Measurements from ENCODE around the gene SELENOS.

The SELENOS gene

DNA sequence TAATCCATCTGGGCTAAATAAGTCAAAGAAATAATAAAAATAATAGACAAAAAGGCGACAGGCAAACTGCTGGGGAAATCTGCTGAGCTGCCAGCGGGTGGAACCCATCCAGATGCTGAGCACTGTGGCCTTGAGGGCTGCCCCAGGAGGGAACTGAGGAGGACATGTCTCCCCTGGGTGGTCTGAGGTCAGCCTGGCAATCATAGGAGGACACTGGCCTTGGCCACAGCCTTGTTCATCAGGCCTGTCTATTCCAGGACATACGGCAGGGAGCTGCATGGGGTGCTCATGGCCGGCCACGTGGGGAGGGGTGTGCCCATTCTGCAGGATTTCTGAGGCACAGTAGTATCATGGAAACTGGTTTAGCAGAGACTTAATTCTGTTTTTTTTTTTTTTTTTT lies 39.2 kb upstream of the SELENOS start:
- Histone ChIP-seq H3K4me1 (ENCODE audit: control extremely low read depth in 1 of 4, control insufficient read depth in 4 of 4, insufficient read depth in 4 of 4, low read length in 3 of 4) (peaks cover 0 to 17% (median 12%) of the 10 kb centered on the region in 4 experiments), H3K9me3 (ENCODE audit: control extremely low read depth in 1 of 5, control insufficient read depth in 4 of 5, insufficient read depth in 2 of 5, low read depth in 1 of 5, low read length in 4 of 5) (no peaks in the 10 kb centered on the region), H3K27ac (ENCODE audit: insufficient read depth in 1 of 2, low read depth in 1 of 2, low read length in 2 of 2, poor library complexity in 1 of 2, severe bottlenecking in 2 of 2) (no peak overlapping the region), H3K36me3 (ENCODE audit: control insufficient read depth in 4 of 4, insufficient read depth in 4 of 4, low read length in 3 of 4) (no peaks in the 10 kb centered on the region), H3K4me3 (ENCODE audit: control insufficient read depth in 1 of 7, extremely low read depth in 1 of 7, insufficient read depth in 4 of 7, low read depth in 2 of 7, low read length in 6 of 7) (no peak overlapping the region), H3K27me3 (replicated peaks in 2 of 5; ENCODE audit: control insufficient read depth in 4 of 5, insufficient read depth in 5 of 5, low read length in 4 of 5) (peaks cover 0 to 66% (median 14%) of the 10 kb centered on the region in 5 experiments)
- 97% methylated on average over 3 of the region's 5 CpGs for WGBS (ENCODE audit: insufficient coverage)
- CTCF ChIA-PET, result interaction anchor here (1.1 to 4.8 kb wide), 4 partner anchors 12 to 323 kb away, joined by 3 to 40 read pairs (median 3); no protein-coding TSS in a partner anchor
- POLR2A ChIA-PET, result no interaction called here
- no peak for DNase-seq

DNA sequence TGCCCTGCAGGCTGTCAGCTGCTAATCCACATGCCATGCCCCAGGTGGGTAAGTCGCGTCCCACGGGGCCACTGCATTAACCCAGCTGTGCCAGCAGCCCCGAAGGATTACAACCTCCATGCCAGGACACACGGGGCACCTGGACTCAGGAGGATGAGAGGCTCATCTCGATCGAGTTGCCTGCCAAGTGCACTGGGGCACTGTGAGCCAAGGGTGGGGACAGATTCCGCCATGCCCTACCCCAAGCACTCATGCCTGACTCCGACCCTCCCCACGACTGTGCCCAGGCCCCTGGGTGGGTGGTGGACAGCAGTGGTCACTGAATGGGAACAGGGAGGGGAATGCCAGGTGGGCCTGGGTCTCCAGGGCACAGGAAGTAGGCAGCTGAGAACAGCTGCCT lies 38.5 kb upstream of the SELENOS start:
- 96% methylated on average over 7 of the region's 10 CpGs for WGBS (ENCODE audit: insufficient coverage)
- POLR2A ChIA-PET, result no interaction called here
- peaks cover 0 to 11% (median 7%) of the 10 kb centered on the region in 4 experiments for H3K4me1 ChIP-seq (ENCODE audit: control extremely low read depth in 1 of 4, control insufficient read depth in 4 of 4, insufficient read depth in 4 of 4, low read length in 3 of 4)
- H3K9me3 ChIP-seq (ENCODE audit: control extremely low read depth in 1 of 5, control insufficient read depth in 4 of 5, insufficient read depth in 2 of 5, low read depth in 1 of 5, low read length in 4 of 5), result no peaks in the 10 kb centered on the region
- H3K27me3 ChIP-seq (replicated peaks in 2 of 5; ENCODE audit: control insufficient read depth in 4 of 5, insufficient read depth in 5 of 5, low read length in 4 of 5), result peaks cover 0 to 59% (median 15%) of the 10 kb centered on the region in 5 experiments
- CTCF ChIA-PET, result interaction anchor here (0.8 to 1.4 kb wide), 4 partner anchors 13 to 324 kb away, joined by 3 to 4 read pairs (median 3); no protein-coding TSS in a partner anchor
- no peak overlapping the region for H3K27ac ChIP-seq (ENCODE audit: insufficient read depth in 1 of 2, low read depth in 1 of 2, low read length in 2 of 2, poor library complexity in 1 of 2, severe bottlenecking in 2 of 2)
- H3K36me3 ChIP-seq (ENCODE audit: control insufficient read depth in 4 of 4, insufficient read depth in 4 of 4, low read length in 3 of 4), result no peaks in the 10 kb centered on the region
- H3K4me3 ChIP-seq (ENCODE audit: control insufficient read depth in 1 of 7, extremely low read depth in 1 of 7, insufficient read depth in 4 of 7, low read depth in 2 of 7, low read length in 6 of 7), result no peak overlapping the region
- no peak for DNase-seq

DNA sequence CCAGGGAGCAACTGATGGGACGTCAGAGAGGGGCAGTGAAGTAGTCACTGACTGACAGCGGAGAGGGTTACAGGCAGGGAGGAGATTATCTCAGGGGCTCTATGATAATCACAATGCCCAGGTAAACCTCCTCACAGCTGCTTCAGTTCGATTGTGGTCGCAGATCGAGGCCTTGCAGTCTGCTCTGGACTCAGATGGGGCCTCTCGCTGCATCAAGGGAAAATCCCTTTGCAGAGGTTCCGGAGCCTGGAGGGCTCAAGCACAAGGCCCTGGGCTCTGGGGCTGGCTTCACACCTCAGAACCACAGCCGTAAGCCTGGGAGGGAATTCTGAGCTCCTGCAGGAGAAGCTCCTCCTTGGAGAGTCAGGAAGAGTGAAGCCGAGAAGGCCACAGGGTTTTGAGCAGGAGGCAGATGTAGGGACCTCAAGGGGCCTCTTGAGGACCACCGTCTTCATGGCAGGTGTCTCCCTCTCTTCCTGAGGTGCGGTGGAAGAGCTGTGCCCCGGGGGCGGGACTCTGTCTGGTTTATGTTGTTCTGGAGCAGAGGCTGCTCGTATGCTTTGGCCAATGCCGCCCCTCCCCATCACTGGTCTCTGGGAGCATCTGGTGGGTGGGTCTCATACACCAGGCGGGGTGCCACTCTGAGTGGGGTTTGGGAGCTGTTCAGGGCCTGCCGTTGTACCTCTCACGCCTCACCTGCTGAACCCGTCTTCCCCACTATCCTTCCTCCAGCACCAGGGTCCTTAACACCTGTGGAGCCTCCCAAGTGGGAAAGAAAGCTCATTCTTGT lies 37.2 kb upstream of the SELENOS start:
- 95% methylated on average over 19 of the region's 19 CpGs for WGBS (ENCODE audit: insufficient coverage)
- Histone ChIP-seq H3K4me3 (ENCODE audit: control insufficient read depth in 1 of 7, extremely low read depth in 1 of 7, insufficient read depth in 4 of 7, low read depth in 2 of 7, low read length in 6 of 7) (no peak overlapping the region), H3K9me3 (ENCODE audit: control extremely low read depth in 1 of 5, control insufficient read depth in 4 of 5, insufficient read depth in 2 of 5, low read depth in 1 of 5, low read length in 4 of 5) (no peaks in the 10 kb centered on the region), H3K27ac (ENCODE audit: insufficient read depth in 1 of 2, low read depth in 1 of 2, low read length in 2 of 2, poor library complexity in 1 of 2, severe bottlenecking in 2 of 2) (no peak overlapping the region), H3K36me3 (ENCODE audit: control insufficient read depth in 4 of 4, insufficient read depth in 4 of 4, low read length in 3 of 4) (no peaks in the 10 kb centered on the region), H3K4me1 (ENCODE audit: control extremely low read depth in 1 of 4, control insufficient read depth in 4 of 4, insufficient read depth in 4 of 4, low read length in 3 of 4) (peaks cover 0 to 1% (median under 1%) of the 10 kb centered on the region in 4 experiments), H3K27me3 (replicated peaks in 2 of 5; ENCODE audit: control insufficient read depth in 4 of 5, insufficient read depth in 5 of 5, low read length in 4 of 5) (peaks cover 0 to 64% (median 16%) of the 10 kb centered on the region in 5 experiments)
- POLR2A ChIA-PET, result no interaction called here
- no peak for DNase-seq
- CTCF ChIA-PET, result interaction anchor here (0.8 kb wide), 1 partner anchor 188 kb away, joined by 4 read pairs; no protein-coding TSS in a partner anchor

DNA sequence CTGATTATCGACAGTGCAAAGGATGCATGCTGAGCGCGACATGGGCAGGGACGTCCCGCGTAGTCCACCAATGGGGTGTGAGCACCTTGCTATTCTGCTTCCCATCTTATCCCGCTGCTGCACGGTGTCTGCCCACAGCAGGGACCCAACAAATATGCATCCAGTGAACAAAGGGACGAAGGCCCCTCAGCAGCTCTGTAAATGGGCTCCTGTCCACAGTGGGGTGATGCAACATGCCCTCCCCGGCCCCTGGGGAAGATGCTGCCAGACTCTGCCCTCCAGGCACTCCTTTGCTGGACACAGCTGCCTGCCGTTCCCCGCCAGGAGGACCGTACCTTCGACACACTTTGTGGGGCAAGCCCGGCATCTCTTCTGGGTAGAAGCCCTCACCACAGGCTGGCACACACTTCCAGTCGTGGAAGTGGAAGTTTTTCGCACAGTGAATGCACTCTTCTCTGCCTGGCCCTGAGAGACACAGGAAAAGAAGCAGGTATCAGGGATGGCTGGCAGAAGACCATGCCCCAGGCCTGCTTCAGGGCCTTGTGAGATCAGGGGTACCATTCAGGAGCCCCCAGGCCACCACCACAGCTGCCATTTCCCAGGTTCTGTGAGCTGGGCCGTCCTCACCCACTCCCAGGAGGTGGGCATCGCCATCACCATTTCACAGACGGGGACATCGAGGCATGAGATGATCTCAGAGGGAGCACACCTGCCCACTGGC lies 35.9 kb upstream of the SELENOS start:
- DNase-seq, result no peak
- WGBS (ENCODE audit: insufficient coverage), result 95% methylated on average over 21 of the region's 21 CpGs
- Histone ChIP-seq H3K27ac (ENCODE audit: insufficient read depth in 1 of 2, low read depth in 1 of 2, low read length in 2 of 2, poor library complexity in 1 of 2, severe bottlenecking in 2 of 2) (no peak overlapping the region), H3K4me3 (ENCODE audit: control insufficient read depth in 1 of 7, extremely low read depth in 1 of 7, insufficient read depth in 4 of 7, low read depth in 2 of 7, low read length in 6 of 7) (no peak overlapping the region), H3K4me1 (ENCODE audit: control extremely low read depth in 1 of 4, control insufficient read depth in 4 of 4, insufficient read depth in 4 of 4, low read length in 3 of 4) (no peaks in the 10 kb centered on the region), H3K36me3 (ENCODE audit: control insufficient read depth in 4 of 4, insufficient read depth in 4 of 4, low read length in 3 of 4) (no peaks in the 10 kb centered on the region), H3K27me3 (replicated peaks in 2 of 5; ENCODE audit: control insufficient read depth in 4 of 5, insufficient read depth in 5 of 5, low read length in 4 of 5) (peaks cover 0 to 64% (median 16%) of the 10 kb centered on the region in 5 experiments), H3K9me3 (ENCODE audit: control extremely low read depth in 1 of 5, control insufficient read depth in 4 of 5, insufficient read depth in 2 of 5, low read depth in 1 of 5, low read length in 4 of 5) (no peaks in the 10 kb centered on the region)
- POLR2A ChIA-PET, result no interaction called here
- CTCF ChIA-PET, result interaction anchor here (1.1 to 1.2 kb wide), 3 partner anchors 10 to 328 kb away, joined by 3 to 4 read pairs (median 3); no protein-coding TSS in a partner anchor

DNA sequence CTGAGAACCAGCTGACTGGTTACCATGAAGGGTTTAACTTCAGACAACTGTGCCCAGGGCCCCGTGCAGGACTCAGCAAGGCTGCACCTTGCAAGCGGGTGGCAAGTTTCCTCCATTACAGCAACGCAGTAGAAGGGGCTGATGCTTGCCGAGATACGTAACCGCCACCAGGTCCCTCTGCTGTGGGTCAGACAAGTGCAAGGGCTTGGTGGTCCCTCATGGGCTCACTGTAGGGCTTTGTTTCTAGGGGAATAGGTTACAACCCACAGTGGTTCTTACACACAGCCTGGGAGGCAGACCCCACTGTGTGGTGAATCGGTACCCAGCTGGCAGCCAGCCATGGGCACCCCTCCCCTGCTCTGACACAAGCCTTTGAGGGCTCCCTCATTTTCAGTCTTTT lies 33.2 kb upstream of the SELENOS start:
- WGBS (ENCODE audit: insufficient coverage), result 100% methylated on average over 6 of the region's 7 CpGs
- ChIA-PET CTCF (interaction anchor here (0.8 kb wide), 1 partner anchor 10 kb away, joined by 3 read pairs; no protein-coding TSS in a partner anchor), POLR2A (no interaction called here)
- Histone ChIP-seq H3K27me3 (replicated peaks in 2 of 5; ENCODE audit: control insufficient read depth in 4 of 5, insufficient read depth in 5 of 5, low read length in 4 of 5) (peaks cover 0 to 59% (median 7%) of the 10 kb centered on the region in 5 experiments), H3K9me3 (ENCODE audit: control extremely low read depth in 1 of 5, control insufficient read depth in 4 of 5, insufficient read depth in 2 of 5, low read depth in 1 of 5, low read length in 4 of 5) (no peaks in the 10 kb centered on the region), H3K4me3 (ENCODE audit: control insufficient read depth in 1 of 7, extremely low read depth in 1 of 7, insufficient read depth in 4 of 7, low read depth in 2 of 7, low read length in 6 of 7) (no peak overlapping the region), H3K27ac (ENCODE audit: insufficient read depth in 1 of 2, low read depth in 1 of 2, low read length in 2 of 2, poor library complexity in 1 of 2, severe bottlenecking in 2 of 2) (no peak overlapping the region), H3K36me3 (ENCODE audit: control insufficient read depth in 4 of 4, insufficient read depth in 4 of 4, low read length in 3 of 4) (no peaks in the 10 kb centered on the region), H3K4me1 (ENCODE audit: control extremely low read depth in 1 of 4, control insufficient read depth in 4 of 4, insufficient read depth in 4 of 4, low read length in 3 of 4) (no peaks in the 10 kb centered on the region)
- DNase-seq, result no peak

DNA sequence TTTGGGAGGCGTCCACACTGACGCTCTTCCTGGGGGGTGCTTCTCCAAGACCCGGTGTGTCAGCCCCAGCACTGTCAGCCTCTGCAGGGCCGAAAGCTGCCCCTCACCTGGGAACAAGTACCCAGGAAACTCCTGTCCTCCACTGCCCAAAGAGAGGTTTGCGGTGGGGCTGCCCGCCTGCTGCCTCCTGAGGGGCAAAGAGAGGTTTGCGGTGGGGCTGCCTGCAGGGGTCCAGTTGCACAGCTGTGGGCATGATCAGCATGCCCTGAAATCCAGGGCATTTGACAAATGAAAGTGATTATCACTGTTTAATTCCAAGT lies 32.8 kb upstream of the SELENOS start:
- Histone ChIP-seq H3K4me3 (ENCODE audit: control insufficient read depth in 1 of 7, extremely low read depth in 1 of 7, insufficient read depth in 4 of 7, low read depth in 2 of 7, low read length in 6 of 7) (no peak overlapping the region), H3K27me3 (replicated peaks in 2 of 5; ENCODE audit: control insufficient read depth in 4 of 5, insufficient read depth in 5 of 5, low read length in 4 of 5) (peaks cover 0 to 61% (median 7%) of the 10 kb centered on the region in 5 experiments), H3K4me1 (ENCODE audit: control extremely low read depth in 1 of 4, control insufficient read depth in 4 of 4, insufficient read depth in 4 of 4, low read length in 3 of 4) (no peaks in the 10 kb centered on the region), H3K9me3 (ENCODE audit: control extremely low read depth in 1 of 5, control insufficient read depth in 4 of 5, insufficient read depth in 2 of 5, low read depth in 1 of 5, low read length in 4 of 5) (no peaks in the 10 kb centered on the region), H3K27ac (ENCODE audit: insufficient read depth in 1 of 2, low read depth in 1 of 2, low read length in 2 of 2, poor library complexity in 1 of 2, severe bottlenecking in 2 of 2) (no peak overlapping the region), H3K36me3 (ENCODE audit: control insufficient read depth in 4 of 4, insufficient read depth in 4 of 4, low read length in 3 of 4) (no peaks in the 10 kb centered on the region)
- WGBS (ENCODE audit: insufficient coverage), result 100% methylated on average over 1 of the region's 7 CpGs
- POLR2A ChIA-PET, result no interaction called here
- CTCF ChIA-PET, result interaction anchor here (0.8 kb wide), 1 partner anchor 10 kb away, joined by 3 read pairs; no protein-coding TSS in a partner anchor
- DNase-seq, result no peak
